OCI-LY3 (cell line): ENCODE data around the gene SLC9C2.
"Not testable (repeated sequence)": the region's sequence is repeated elsewhere in the genome, so short reads cannot be mapped to it uniquely, and the experiment has no call there.

ENCODE experiments used
- H2AFZ ChIP-seq: fragments of 200-600, 300-600 bp; shearing (Covaris generic); 2 replicates; pipeline ENCODE4 v1.6.0; 2014; ENCODE audit warnings: antibody characterized with exemption, low read depth, low read length
- H3K27ac ChIP-seq: fragments of 200-600, 300-600 bp; sonication (generic); 2 replicates; pipeline ENCODE4 v1.5.1; 2014; ENCODE audit warnings: mild to moderate bottlenecking, low read length, moderate library complexity, mixed read lengths
- H3K27me3 ChIP-seq: fragments of 200-600, 300-600 bp; sonication (generic); 2 replicates; pipeline ENCODE4 v1.6.1; 2014; ENCODE audit warnings: low read depth, low read length, mixed read lengths
- H3K36me3 ChIP-seq: fragments of 200-600, 300-600 bp; sonication (generic); replicated peaks from 2 replicates; pipeline ENCODE3; 2014; ENCODE audit warnings: low read depth, low read length, mixed read lengths
- H3K4me1 ChIP-seq: fragments of 300-600, 200-600 bp; sonication (generic); 2 replicates; pipeline ENCODE4 v1.6.1; 2014; ENCODE audit warnings: low read length, mixed read lengths
- H3K4me2 ChIP-seq: fragments of 200-600, 300-600 bp; sonication (generic); 2 replicates; pipeline ENCODE4 v1.6.1; 2014; ENCODE audit warnings: low read length, mixed read lengths
- H3K4me3 ChIP-seq: fragments of 300-600, 200-600 bp; sonication (generic); 2 replicates; pipeline ENCODE4 v1.5.1; 2014; ENCODE audit warnings: antibody characterized with exemption, mild to moderate bottlenecking, low read length, moderate library complexity
- H3K79me2 ChIP-seq: fragments of 300-600, 200-600 bp; shearing (Covaris generic); 2 replicates; pipeline ENCODE4 v1.6.1; 2014; ENCODE audit warnings: mild to moderate bottlenecking, low read length, mixed read lengths
- H3K9ac ChIP-seq: fragments of 300-600, 200-600 bp; shearing (Covaris generic); 2 replicates; pipeline ENCODE4 v1.6.0; 2014; ENCODE audit warnings: mild to moderate bottlenecking, low read length, moderate library complexity
- H3K9me3 ChIP-seq: fragments of 200-600, 300-600 bp; shearing (Covaris generic); 2 replicates; pipeline ENCODE4 v1.6.1; 2014; ENCODE audit warnings: low read length, mixed read lengths; ENCODE audit not compliant: insufficient read depth
- H4K20me1 ChIP-seq: fragments of 200-600, 300-600 bp; sonication (generic); 2 replicates; pipeline ENCODE4 v1.6.1; 2016; ENCODE audit warnings: low read length, mixed read lengths; ENCODE audit not compliant: insufficient read depth
- EZH2phosphoT487 ChIP-seq: fragments of 200-600 bp; shearing (Covaris generic); IDR thresholded peaks from 2 replicates; pipeline ENCODE4 v1.6.1; 2018; ENCODE audit warnings: antibody characterized with exemption, mixed run types, low read depth
- TF ChIP-seq, protein P1 (sequence below): fragments of 200-600, 300-600 bp; sonication (generic); IDR thresholded peaks from 2 replicates; pipeline ENCODE4 v1.5.1; 2014; ENCODE audit warnings: antibody characterized with exemption, low read length, low read depth

The SLC9C2 gene

DNA sequence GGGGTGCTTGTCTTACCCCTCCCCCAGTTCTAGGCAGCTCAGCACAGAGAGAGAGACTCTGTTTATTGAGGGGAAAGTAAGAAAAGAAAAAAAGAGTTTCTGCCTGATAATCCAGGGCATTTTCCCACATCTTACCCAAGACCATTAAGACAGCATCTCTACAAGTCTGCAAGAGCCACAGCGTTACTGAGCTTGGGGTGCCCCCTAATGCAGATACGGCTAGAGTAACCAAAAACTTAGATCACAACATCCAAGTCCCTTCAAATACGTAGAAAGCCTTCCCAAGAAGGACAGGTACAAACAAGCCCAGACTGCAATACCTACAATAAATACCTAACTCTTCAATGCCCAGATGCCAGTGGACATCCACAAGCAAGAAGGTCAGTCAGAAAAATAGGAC, 26.0 kb upstream of the SLC9C2 start:
- Histone ChIP-seq H2AFZ (no peak overlapping the region), H3K79me2 (no peaks in the 10 kb centered on the region), H3K4me2 (no peak overlapping the region), H3K9me3 (no peaks in the 10 kb centered on the region), H3K27me3 (no peaks in the 10 kb centered on the region), H3K4me1 (no peaks in the 10 kb centered on the region), H3K9ac (no peak overlapping the region), H3K36me3 (no peaks in the 10 kb centered on the region), H3K4me3 (no peak overlapping the region), H4K20me1 (no peaks in the 10 kb centered on the region), H3K27ac (no peak overlapping the region)
- TF ChIP-seq, protein P1, sequence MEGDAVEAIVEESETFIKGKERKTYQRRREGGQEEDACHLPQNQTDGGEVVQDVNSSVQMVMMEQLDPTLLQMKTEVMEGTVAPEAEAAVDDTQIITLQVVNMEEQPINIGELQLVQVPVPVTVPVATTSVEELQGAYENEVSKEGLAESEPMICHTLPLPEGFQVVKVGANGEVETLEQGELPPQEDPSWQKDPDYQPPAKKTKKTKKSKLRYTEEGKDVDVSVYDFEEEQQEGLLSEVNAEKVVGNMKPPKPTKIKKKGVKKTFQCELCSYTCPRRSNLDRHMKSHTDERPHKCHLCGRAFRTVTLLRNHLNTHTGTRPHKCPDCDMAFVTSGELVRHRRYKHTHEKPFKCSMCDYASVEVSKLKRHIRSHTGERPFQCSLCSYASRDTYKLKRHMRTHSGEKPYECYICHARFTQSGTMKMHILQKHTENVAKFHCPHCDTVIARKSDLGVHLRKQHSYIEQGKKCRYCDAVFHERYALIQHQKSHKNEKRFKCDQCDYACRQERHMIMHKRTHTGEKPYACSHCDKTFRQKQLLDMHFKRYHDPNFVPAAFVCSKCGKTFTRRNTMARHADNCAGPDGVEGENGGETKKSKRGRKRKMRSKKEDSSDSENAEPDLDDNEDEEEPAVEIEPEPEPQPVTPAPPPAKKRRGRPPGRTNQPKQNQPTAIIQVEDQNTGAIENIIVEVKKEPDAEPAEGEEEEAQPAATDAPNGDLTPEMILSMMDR: peak; percentile 48
- no peak for TF ChIP-seq EZH2phosphoT487

DNA sequence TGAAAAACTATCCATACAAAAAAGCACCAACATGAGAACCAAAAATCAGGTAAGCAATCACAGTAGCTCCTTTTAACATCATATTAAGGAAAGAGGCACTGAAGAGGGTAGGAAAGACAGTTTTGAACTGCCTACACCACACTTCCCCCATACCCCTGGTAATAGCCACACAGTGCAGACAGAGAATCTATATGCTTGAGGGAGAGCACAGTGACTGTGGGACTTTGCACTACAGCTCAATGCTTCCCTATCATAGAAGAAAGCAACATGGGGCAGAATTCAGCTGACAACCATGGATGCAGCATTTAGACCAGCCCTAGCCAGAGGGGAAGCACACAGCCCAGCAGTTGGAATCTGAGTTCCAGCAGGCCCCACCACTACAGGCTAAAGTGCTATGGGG, 24.4 kb upstream of the SLC9C2 start:
- H3K27ac ChIP-seq: no peak overlapping the region
- H3K9me3 ChIP-seq: no peaks in the 10 kb centered on the region
- H3K4me1 ChIP-seq: no peaks in the 10 kb centered on the region
- H4K20me1 ChIP-seq: no peaks in the 10 kb centered on the region
- H3K4me2 ChIP-seq: no peak overlapping the region
- no peak overlapping the region for H3K9ac ChIP-seq
- no peaks in the 10 kb centered on the region for H3K36me3 ChIP-seq
- no peak overlapping the region for H2AFZ ChIP-seq
- no peaks in the 10 kb centered on the region for H3K79me2 ChIP-seq
- no peaks in the 10 kb centered on the region for H3K27me3 ChIP-seq
- no peak overlapping the region for H3K4me3 ChIP-seq
- TF ChIP-seq, protein P1: no peak

DNA sequence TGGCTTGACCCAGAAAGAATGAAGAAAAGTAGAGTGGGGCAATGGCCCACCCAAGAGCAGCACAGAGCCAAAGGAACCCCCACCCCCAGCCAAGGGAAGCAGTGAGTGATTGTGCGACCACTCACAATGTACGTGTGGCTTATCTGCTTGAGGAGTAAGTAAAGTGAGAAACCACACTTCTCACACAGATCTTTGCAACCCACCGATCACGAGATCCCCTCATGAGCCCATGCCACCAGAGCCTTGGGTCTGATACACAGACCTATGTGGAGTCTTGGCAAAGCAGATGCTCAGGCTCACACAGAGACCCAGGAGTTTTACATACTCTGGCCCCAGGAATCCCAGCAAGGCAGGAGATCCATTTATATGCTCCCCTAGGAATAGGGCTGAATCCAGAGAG, 14.0 kb upstream of the SLC9C2 start:
- no peak overlapping the region for H3K4me3 ChIP-seq
- peaks cover 3% of the 10 kb centered on the region for H3K36me3 ChIP-seq
- TF ChIP-seq, protein P1: no peak
- no peak for TF ChIP-seq EZH2phosphoT487
- peaks cover 19% of the 10 kb centered on the region for H3K4me1 ChIP-seq
- no peak overlapping the region for H3K27ac ChIP-seq
- H3K79me2 ChIP-seq: no peaks in the 10 kb centered on the region
- H3K27me3 ChIP-seq: no peaks in the 10 kb centered on the region
- H2AFZ ChIP-seq: no peak overlapping the region
- no peak overlapping the region for H3K4me2 ChIP-seq
- no peak overlapping the region for H3K9ac ChIP-seq
- H3K9me3 ChIP-seq: peaks cover 12% of the 10 kb centered on the region; the same call in 1 of the 2 replicates
- H4K20me1 ChIP-seq: no peaks in the 10 kb centered on the region

DNA sequence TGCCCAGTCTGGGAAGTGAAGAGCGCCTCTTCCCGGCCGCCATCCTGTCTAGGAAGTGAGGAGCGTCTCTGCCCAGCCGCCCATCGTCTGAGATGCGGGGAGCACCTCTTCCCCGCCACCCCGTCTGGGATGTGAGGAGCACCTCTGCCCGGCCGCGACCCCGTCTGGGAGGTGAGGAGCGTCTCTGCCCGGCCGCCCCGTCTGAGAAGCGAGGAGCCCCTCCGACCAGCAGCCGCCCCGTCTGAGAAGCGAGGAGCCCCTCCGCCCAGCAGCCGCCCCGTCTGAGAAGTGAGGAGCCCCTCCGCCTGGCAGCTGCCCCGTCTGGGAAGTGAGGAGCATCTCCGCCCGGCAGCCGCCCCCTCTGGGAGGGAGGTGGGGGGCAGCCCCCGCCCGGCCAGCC, 10.2 kb upstream of the SLC9C2 start:
- peaks cover 17% of the 10 kb centered on the region for H3K36me3 ChIP-seq
- not testable (repeated sequence) for H3K4me3 ChIP-seq

More for the DNA sequence above, 10.2 kb upstream of the SLC9C2 start:
- peaks cover 13% of the 10 kb centered on the region for H3K4me1 ChIP-seq
- H3K79me2 ChIP-seq, H3K27ac ChIP-seq, H3K9me3 ChIP-seq, H4K20me1 ChIP-seq, H3K4me2 ChIP-seq, H3K27me3 ChIP-seq, H2AFZ ChIP-seq, H3K9ac ChIP-seq: not testable (repeated sequence)
